AML-193 (cell line): Measurements from ENCODE around the gene ZIC4.

ENCODE experiments used
- DNase-seq, 2 experiments: peaks; one replicate each; lab custom pipeline; 2025; lab: John Stamatoyannopoulos, UW

The ZIC4 gene

GRCh38 chr3:147417551-147418295 lies 11.4 kb upstream of the ZIC4 start:
- no peak for DNase-seq

GRCh38 chr3:147416931-147417330 lies 10.6 kb upstream of the ZIC4 start:
- DNase-seq: no peak

- DNase-seq: no peak
Observed at GRCh38 chr3:147415874-147416273, 9.5 kb upstream of the ZIC4 start.

- DNase-seq: no peak
Observed at GRCh38 chr3:147415286-147415685, 8.9 kb upstream of the ZIC4 start.

GRCh38 chr3:147414390-147415138 lies 8.2 kb upstream of the ZIC4 start:
- DNase-seq: no peak

- DNase-seq: no peak
Observed at GRCh38 chr3:147413686-147414389, 7.5 kb upstream of the ZIC4 start.

GRCh38 chr3:147412917-147413685 lies 6.8 kb upstream of the ZIC4 start:
- DNase-seq: no peak

GRCh38 chr3:147412261-147412916 lies 6.0 kb upstream of the ZIC4 start:
- no peak for DNase-seq

GRCh38 chr3:147411815-147412241 lies 5.5 kb upstream of the ZIC4 start:
- no peak for DNase-seq

- DNase-seq: no peak
Observed at GRCh38 chr3:147411238-147411814, 5.0 kb upstream of the ZIC4 start.

GRCh38 chr3:147410526-147411237 lies 4.3 kb upstream of the ZIC4 start:
- no peak for DNase-seq

- no peak for DNase-seq
Observed at GRCh38 chr3:147410116-147410525, 3.8 kb upstream of the ZIC4 start.

- no peak for DNase-seq
Observed at GRCh38 chr3:147409143-147410115, 3.1 kb upstream of the ZIC4 start, which contains the start of gene ZIC1. ZIC1 (plus strand) TSS chr3:147409365; CDS start chr3:147410113, 748 bp downstream.

- DNase-seq: no peak
Observed at GRCh38 chr3:147408188-147409100, 2.1 kb upstream of the ZIC4 start.

GRCh38 chr3:147407498-147408187 lies 1.3 kb upstream of the ZIC4 start:
- DNase-seq: no peak

GRCh38 chr3:147407114-147407497 lies 763 bp upstream of the ZIC4 start:
- no peak for DNase-seq

- no peak for DNase-seq
Observed at GRCh38 chr3:147405231-147406027, 914 bp downstream of the ZIC4 start.
